ENCODE results near the gene GPD2.

GPD2 gene

GRCh38 chr2:156532989-156533388 is 96.8 kb downstream of the GPD2 start:
- DNase-seq (ENCODE audit: low read depth): no peak

- no peak for DNase-seq (ENCODE audit: low read depth)
These were observed 100.4 kb downstream of the GPD2 start for GRCh38 chr2:156536534-156536933.

- peak; percentile 33 for DNase-seq (ENCODE audit: low read depth)
These were observed 101.0 kb downstream of the GPD2 start for GRCh38 chr2:156537141-156537540.

DNA sequence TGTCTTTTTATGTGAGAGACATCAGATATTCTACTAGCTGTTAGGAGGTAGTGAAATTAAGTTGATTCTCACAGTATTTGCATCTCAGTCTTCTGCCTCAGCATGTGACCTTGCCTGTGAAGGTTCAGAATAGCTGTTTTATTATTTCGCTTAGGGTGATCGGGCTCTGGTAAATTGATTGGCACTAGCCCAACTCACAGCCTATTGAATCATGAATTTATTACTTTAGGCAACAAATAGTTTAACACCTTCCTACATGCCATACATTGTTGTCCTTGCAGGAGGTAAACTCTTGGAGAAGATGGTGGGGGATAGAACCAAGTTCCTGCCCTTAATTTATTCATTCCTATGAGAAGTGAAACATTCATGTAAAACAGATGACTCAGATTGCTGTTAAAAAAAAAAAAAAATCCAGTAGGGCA is 101.9 kb downstream of the GPD2 start:
- no peak for DNase-seq (ENCODE audit: low read depth)

DNA sequence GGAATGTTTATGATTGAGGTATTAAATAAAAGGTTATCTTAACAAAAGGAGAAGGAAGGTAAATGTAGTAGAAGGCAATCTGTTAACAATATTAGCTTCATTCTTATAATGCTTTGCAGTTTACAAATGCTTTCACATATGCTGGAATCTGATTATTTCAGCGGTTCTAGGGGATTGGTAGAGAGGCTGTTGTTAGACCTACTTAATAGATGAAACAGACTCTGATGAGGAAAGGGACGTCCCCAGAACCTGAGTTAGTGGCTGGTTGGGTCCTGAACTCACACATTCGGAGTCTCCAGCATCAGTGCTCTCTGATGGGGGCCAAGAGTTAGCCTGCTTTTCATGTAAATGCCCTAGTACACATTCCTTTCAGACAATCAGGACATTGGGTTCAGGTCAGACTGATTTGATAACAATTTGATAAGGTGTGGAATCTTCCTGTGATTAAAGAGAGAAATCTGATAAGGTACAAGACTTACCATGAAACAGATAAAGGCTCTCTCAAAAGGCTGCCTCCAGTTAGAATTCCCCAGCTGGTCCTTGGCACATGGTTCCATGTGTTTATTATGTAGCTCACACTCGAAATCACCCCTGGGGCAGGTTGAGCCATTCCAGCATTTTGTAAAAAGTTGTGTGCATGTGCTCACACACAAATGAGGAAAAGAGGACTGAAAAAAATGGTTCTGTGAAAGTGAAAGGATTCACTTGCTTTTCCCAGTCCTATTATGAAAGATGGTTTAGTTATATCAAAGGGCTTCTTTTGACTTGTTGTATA is 103.1 kb downstream of the GPD2 start:
- DNase-seq (ENCODE audit: low read depth): no peak

DNA sequence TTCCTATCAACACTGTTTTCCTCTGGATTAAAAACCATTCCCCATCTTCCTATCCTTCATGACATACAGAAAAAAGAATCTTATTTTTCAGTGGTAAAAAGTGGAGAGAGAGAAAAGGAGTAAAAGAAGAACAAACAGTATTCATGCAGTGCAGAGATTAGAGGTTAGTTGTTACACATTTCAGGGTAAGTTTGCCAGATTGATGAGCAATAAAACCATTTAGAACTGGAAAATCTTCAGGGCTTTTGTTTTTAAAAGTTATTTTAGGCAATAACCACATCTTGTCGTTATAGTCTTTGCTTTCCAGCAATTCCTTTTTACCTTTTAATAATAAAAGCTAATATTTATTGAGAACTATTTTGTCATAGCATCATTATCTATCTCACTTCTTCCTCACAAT is 104.5 kb downstream of the GPD2 start:
- DNase-seq (ENCODE audit: low read depth): peak; percentile 36

DNA sequence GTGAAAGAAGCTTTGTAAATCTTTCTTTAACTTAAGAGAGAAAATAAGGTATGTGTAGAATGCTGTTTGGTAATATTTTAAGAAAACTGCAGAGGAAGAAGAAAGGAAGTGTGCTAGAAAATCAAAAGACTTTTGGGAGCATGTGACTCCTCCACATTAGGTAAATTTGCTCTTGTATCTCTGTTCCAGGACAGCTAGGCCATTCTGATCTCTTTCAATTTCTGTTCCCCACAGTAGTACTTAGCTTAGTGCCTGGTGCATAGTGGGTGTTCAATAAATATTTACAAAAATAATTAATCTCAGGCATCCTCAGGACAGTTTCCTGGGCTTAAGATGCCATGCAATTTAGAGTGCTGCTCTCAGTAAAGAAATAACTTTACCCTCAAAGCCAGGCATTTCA is 105.0 kb downstream of the GPD2 start:
- no peak for DNase-seq (ENCODE audit: low read depth)

DNA sequence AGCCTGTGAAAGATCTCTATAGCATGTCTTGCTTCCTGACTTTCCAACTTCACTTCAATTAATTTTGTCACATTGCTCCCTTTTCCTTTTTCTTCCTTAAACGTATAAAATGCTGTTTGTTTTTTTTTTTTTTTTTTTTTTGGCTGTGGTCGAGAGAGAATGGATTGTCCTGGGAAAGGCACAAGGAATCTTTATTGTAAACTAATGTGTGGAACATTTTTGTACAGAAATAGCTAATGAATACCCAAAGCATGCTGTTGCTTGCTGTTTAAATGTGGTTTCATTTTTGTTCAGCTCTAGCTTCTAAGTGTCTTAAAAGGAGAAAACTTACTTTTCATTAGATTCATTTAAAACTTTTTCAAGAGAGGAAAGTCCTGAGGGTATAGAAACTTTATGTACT is 105.5 kb downstream of the GPD2 start:
- no peak for DNase-seq (ENCODE audit: low read depth)

DNA sequence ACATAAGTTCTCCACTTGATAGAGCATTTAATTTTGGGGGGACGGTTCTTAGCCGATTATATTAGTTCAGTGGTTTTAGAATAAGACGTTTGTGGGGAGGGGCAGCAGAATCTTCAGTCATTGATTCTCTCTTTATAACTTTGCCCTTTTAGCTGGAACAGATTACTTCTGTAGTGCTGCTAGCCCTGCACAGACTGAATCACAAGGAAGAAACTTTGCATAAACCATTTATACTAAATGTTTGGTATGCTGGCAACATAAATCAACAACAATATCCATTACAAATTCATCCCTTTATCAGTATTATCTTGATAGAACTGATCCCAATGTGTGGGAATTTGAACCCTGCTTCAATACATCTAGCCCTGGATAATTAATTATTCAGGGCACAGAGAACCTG is 112.2 kb downstream of the GPD2 start:
- DNase-seq (ENCODE audit: low read depth): no peak

DNA sequence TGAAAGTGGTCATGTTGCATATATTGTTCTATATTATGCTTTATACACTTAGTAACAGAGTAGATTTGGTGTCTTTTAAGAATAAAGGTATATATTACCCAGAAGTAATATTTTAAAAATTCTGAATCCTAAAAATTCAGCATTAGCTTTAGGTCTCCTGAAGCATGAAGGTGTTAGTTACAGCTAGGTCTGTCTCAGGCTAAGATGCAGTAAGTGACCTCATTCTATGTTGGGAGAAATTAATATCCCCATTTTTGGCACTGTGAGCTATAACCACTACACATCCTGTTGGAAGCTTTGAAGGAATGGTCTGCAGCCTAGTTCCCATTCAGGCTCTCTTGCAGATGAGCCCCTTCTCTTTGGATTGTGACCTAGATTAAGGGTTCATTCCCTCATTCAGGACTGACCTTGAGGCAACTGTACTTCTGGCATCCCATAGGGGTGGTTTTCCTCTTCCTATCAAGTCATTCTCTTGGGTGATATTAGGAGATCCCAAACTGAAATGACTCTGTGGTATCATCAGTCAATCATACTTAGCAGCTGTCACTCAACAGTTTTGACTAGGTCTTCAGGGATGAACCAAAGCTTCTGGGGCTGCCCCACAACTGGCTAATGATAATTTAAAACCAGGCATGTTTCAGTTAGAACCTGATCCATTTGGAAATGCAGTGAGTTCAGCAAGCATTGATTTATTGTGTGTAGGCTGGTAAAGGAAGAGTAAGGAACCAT is 117.7 kb downstream of the GPD2 start:
- DNase-seq (ENCODE audit: low read depth): no peak

DNA sequence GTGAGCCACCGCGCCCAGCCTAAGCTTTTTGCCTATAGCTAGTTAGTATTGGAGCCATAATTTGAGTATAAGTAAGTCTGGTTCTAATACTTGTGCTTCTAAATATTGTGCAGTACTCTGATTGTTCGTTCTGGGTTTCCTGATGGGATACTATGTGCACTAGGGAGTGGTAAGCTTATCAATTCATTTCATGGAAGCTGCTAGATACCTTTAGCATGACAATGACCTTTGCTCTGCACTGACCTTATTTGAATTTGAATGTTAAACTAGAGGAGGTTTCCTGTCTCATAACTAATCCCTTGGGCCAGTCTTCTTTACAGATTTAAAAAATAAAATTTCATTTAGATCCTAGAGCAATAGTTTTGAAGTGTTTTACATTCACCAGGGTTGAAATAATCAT is 125.1 kb downstream of the GPD2 start:
- no peak for DNase-seq (ENCODE audit: low read depth)

DNA sequence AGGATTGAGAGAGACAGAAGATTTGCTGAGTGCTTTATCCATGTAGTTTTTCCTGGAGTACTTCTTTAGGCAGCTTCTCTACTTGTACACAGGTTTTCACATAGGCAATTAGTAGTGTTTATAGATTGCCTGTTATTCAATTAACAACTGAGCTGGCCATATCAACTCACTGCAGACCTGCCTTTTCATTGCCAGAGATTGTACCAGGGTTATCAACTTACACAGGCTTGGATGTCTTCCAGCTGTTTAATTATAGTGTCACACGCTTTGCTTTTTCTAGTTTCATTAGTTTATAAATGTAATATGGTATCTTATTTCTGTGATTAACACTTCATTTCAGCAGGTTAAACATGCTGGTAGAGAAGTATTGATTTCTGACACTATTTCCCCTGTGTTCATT is 125.9 kb downstream of the GPD2 start:
- no peak for DNase-seq (ENCODE audit: low read depth)

DNA sequence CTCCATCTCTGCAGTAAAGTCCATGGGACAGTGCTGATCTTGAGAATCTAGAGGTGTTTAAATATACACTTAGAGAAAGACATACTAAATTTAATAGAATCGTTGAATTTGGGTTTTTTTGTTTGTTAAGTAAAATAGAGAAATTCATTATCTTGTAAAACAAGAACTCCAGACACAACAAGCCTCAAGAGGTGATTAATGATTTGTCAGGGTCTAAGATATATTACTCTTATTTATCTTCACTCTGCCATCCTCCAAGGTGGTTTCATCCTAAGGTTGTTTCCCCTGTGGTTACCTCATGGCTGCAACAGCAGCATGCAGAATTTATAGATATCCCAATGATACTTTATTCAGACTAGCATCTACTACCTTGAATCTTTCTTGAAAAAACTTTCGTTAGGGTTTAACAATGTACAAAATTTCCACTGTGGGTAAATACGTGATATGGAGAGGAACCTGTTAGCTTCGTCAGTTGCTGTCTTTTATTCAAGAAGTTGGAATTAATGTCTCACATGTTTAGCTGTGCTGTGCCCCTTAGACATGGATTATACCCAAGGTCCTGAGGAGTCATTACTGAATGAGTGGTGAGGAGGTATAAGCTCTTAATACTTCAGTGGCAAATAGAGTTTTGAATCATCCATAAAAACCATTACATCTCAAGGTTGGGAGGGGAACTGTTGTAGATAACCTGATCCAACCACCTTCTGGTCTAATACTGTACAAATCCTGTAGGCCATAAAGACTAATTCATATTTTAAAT is 128.0 kb downstream of the GPD2 start:
- DNase-seq (ENCODE audit: low read depth): no peak

GRCh38 chr2:156565066-156565710 is 129.0 kb downstream of the GPD2 start:
- DNase-seq (ENCODE audit: low read depth): peak; percentile 78

GRCh38 chr2:156573710-156574109 is 137.5 kb downstream of the GPD2 start:
- DNase-seq (ENCODE audit: low read depth): no peak

GRCh38 chr2:156574112-156574511 is 137.9 kb downstream of the GPD2 start:
- DNase-seq (ENCODE audit: low read depth): no peak

GRCh38 chr2:156576005-156576404 is 139.8 kb downstream of the GPD2 start:
- no peak for DNase-seq (ENCODE audit: low read depth)

- no peak for DNase-seq (ENCODE audit: low read depth)
These were observed 144.3 kb downstream of the GPD2 start for GRCh38 chr2:156580501-156580900.

DNA sequence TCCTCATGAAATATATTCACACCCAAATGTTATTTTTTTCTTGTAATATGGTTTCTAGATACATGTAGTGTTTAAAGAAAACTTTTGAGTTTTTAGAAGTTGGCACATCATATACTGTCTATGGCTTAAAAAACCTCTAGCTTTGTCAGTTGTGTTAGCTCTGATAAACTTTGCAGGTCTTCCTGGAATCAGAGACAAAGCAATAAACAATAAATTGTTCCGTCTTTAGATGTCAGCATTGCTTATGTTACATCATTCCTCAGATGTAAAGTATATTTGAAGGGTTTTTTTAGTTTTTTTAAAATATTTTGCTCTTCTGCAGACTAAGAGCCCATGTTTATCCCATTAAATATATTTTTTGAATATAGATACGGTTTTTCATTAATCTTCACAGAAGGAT is 145.1 kb downstream of the GPD2 start:
- DNase-seq (ENCODE audit: low read depth): no peak

- DNase-seq (ENCODE audit: low read depth): no peak
These were observed 149.3 kb downstream of the GPD2 start for GRCh38 chr2:156585457-156585856.

- DNase-seq (ENCODE audit: low read depth): no peak
These were observed 150.4 kb downstream of the GPD2 start for GRCh38 chr2:156586621-156587020.

GRCh38 chr2:156589381-156590079 is 153.4 kb downstream of the GPD2 start:
- DNase-seq (ENCODE audit: low read depth): peak; percentile 30

Measured in stromal cell of bone marrow (primary cell).